Measurements from ENCODE around the gene LUC7L2. TPM values are rescaled to one million over a fixed set of nuclear protein-coding genes. Genes with fewer than 3 reads are reported as not detected.
"Not testable (repeated sequence)": the region's sequence is repeated elsewhere in the genome, so short reads cannot be mapped to it uniquely, and the experiment has no call there.

LUC7L2 gene
- total RNA-seq, 1 donor: 48.9 TPM

DNA sequence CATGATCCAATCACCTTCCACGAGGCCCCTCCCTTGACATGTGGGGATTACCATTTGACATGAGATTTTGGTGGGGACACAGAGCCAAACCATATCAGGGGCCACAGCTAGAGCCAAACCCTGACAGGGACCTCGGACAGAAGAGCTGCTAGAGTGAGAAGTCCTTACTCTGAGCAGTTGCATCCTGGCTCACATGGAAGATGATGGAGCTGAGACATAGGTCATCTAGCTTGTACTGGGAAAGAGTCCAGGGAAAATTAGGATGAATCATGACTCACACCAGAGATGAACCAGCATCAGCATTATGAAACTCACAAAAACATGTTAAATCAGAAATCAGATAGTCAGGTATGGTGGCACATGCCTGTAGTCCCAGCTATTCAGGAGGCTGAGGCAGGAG is 31.3 kb upstream of the LUC7L2 start:
- H2AFZ ChIP-seq (ENCODE audit: low read length): no peak overlapping the region
- no peaks in the 10 kb centered on the region for H4K20me1 ChIP-seq (ENCODE audit: insufficient read depth, low read length)
- no peak overlapping the region for H3K4me2 ChIP-seq (ENCODE audit: insufficient read depth, low read length)
- no peaks in the 10 kb centered on the region for H3K36me3 ChIP-seq (ENCODE audit: insufficient read depth, low read length)
- peaks cover 5% of the 10 kb centered on the region for H3K4me1 ChIP-seq (ENCODE audit: insufficient read depth, low read length)
- TF ChIP-seq, protein P1, sequence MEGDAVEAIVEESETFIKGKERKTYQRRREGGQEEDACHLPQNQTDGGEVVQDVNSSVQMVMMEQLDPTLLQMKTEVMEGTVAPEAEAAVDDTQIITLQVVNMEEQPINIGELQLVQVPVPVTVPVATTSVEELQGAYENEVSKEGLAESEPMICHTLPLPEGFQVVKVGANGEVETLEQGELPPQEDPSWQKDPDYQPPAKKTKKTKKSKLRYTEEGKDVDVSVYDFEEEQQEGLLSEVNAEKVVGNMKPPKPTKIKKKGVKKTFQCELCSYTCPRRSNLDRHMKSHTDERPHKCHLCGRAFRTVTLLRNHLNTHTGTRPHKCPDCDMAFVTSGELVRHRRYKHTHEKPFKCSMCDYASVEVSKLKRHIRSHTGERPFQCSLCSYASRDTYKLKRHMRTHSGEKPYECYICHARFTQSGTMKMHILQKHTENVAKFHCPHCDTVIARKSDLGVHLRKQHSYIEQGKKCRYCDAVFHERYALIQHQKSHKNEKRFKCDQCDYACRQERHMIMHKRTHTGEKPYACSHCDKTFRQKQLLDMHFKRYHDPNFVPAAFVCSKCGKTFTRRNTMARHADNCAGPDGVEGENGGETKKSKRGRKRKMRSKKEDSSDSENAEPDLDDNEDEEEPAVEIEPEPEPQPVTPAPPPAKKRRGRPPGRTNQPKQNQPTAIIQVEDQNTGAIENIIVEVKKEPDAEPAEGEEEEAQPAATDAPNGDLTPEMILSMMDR (IDR thresholded peaks at IDR 0.05; ENCODE audit: extremely low read depth, low read depth, low read length): no peak
- peak; percentile 92 for DNase-seq (ENCODE audit: insufficient read length, low spot score, missing footprints)
- no peaks in the 10 kb centered on the region for H3K9me3 ChIP-seq (ENCODE audit: low read depth, low read length)
- no peak overlapping the region for H3K4me3 ChIP-seq (ENCODE audit: insufficient read depth, low read length)
- no peak overlapping the region for H3K27ac ChIP-seq (ENCODE audit: low read depth, low read length)
- no peaks in the 10 kb centered on the region for H3K27me3 ChIP-seq (ENCODE audit: insufficient read depth, low read length)
- no peaks in the 10 kb centered on the region for H3K79me2 ChIP-seq (ENCODE audit: insufficient read depth, low read length)

DNA sequence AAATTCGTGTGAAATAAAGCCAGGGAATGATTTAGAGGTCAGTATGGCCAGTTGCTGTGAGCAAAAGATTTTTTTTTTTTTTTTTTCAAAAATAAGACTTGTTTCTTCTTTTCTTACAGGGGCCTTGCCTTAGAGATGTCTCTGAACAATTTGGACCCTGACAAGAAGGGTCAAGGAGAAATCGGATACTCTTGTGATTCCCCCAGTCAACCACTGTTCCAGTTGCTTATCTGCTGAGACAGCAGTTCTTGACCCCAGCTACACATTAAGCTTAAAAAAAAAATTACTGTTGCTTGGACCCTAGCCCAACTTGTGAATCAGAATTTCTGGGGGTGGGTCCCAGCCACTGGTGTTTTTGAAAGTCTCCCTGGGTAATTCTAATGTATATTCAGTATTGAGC is 30.6 kb upstream of the LUC7L2 start:
- no peak overlapping the region for H3K4me2 ChIP-seq (ENCODE audit: insufficient read depth, low read length)
- H3K79me2 ChIP-seq (ENCODE audit: insufficient read depth, low read length): no peaks in the 10 kb centered on the region
- DNase-seq (ENCODE audit: insufficient read length, low spot score, missing footprints): no peak
- H3K27me3 ChIP-seq (ENCODE audit: insufficient read depth, low read length): no peaks in the 10 kb centered on the region
- peaks cover 5% of the 10 kb centered on the region for H3K4me1 ChIP-seq (ENCODE audit: insufficient read depth, low read length)
- H4K20me1 ChIP-seq (ENCODE audit: insufficient read depth, low read length): no peaks in the 10 kb centered on the region
- no peak overlapping the region for H3K27ac ChIP-seq (ENCODE audit: low read depth, low read length)
- TF ChIP-seq, protein P1 (IDR thresholded peaks at IDR 0.05; ENCODE audit: extremely low read depth, low read depth, low read length): no peak
- no peak overlapping the region for H3K4me3 ChIP-seq (ENCODE audit: insufficient read depth, low read length)
- no peaks in the 10 kb centered on the region for H3K36me3 ChIP-seq (ENCODE audit: insufficient read depth, low read length)
- H2AFZ ChIP-seq (ENCODE audit: low read length): no peak overlapping the region
- H3K9me3 ChIP-seq (ENCODE audit: low read depth, low read length): no peaks in the 10 kb centered on the region

DNA sequence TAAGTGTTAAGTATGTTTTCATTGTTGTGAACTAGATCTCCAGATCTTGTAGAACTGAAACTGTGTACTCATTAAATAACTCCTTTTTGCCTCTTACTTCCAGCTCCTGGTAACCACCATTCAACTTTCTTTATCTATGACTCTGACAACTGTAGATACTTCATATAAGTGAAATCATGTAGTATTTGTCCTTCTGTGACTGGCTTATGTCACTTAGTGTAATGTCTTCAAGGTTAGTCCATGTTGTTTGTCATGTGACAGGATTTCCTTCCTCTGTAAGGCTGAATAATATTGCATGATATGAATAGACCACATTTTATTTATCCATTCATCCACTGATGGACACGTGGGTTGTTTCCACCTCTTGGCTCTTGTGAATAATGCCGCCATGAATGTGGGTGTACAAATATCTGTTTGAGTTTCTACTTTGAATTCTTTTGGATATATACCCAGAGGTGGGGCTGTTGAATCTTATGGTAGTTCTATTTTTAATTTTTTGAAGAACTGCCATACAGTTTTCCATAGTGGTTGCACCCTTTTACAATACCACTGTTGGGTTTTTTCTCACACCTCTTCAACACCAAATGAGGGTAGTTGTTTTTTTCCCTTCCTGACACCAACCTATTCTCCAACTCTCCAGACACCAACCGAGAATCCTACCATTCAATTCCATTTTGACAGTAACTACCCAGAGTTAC is 29.2 kb upstream of the LUC7L2 start:
- peaks cover 5% of the 10 kb centered on the region for H3K4me1 ChIP-seq (ENCODE audit: insufficient read depth, low read length)
- no peaks in the 10 kb centered on the region for H3K79me2 ChIP-seq (ENCODE audit: insufficient read depth, low read length)
- no peaks in the 10 kb centered on the region for H3K27me3 ChIP-seq (ENCODE audit: insufficient read depth, low read length)
- no peaks in the 10 kb centered on the region for H3K36me3 ChIP-seq (ENCODE audit: insufficient read depth, low read length)
- H2AFZ ChIP-seq (ENCODE audit: low read length): no peak overlapping the region
- H3K9me3 ChIP-seq (ENCODE audit: low read depth, low read length): no peaks in the 10 kb centered on the region
- no peak for DNase-seq (ENCODE audit: insufficient read length, low spot score, missing footprints)
- H3K27ac ChIP-seq (ENCODE audit: low read depth, low read length): no peak overlapping the region
- TF ChIP-seq, protein P1 (IDR thresholded peaks at IDR 0.05; ENCODE audit: extremely low read depth, low read depth, low read length): no peak
- H3K4me2 ChIP-seq (ENCODE audit: insufficient read depth, low read length): no peak overlapping the region
- no peaks in the 10 kb centered on the region for H4K20me1 ChIP-seq (ENCODE audit: insufficient read depth, low read length)
- H3K4me3 ChIP-seq (ENCODE audit: insufficient read depth, low read length): no peak overlapping the region

GRCh38 chr7:139332697-139333359 is 26.9 kb upstream of the LUC7L2 start:
- DNase-seq (ENCODE audit: insufficient read length, low spot score, missing footprints): no peak
- TF ChIP-seq, protein P1 (IDR thresholded peaks at IDR 0.05; ENCODE audit: extremely low read depth, low read depth, low read length): no peak
- H2AFZ ChIP-seq (ENCODE audit: low read length): no peak overlapping the region
- no peaks in the 10 kb centered on the region for H3K79me2 ChIP-seq (ENCODE audit: insufficient read depth, low read length)
- H3K4me1 ChIP-seq (ENCODE audit: insufficient read depth, low read length): peaks cover 5% of the 10 kb centered on the region
- H3K4me2 ChIP-seq (ENCODE audit: insufficient read depth, low read length): no peak overlapping the region
- no peaks in the 10 kb centered on the region for H3K27me3 ChIP-seq (ENCODE audit: insufficient read depth, low read length)
- no peak overlapping the region for H3K4me3 ChIP-seq (ENCODE audit: insufficient read depth, low read length)
- no peaks in the 10 kb centered on the region for H3K36me3 ChIP-seq (ENCODE audit: insufficient read depth, low read length)
- H4K20me1 ChIP-seq (ENCODE audit: insufficient read depth, low read length): no peaks in the 10 kb centered on the region
- H3K9me3 ChIP-seq (ENCODE audit: low read depth, low read length): no peaks in the 10 kb centered on the region
- no peak overlapping the region for H3K27ac ChIP-seq (ENCODE audit: low read depth, low read length)

- H3K4me1 ChIP-seq (ENCODE audit: insufficient read depth, low read length); H3K79me2 ChIP-seq (ENCODE audit: insufficient read depth, low read length); H3K9me3 ChIP-seq (ENCODE audit: low read depth, low read length); H3K36me3 ChIP-seq (ENCODE audit: insufficient read depth, low read length); H3K27ac ChIP-seq (ENCODE audit: low read depth, low read length); H4K20me1 ChIP-seq (ENCODE audit: insufficient read depth, low read length); H3K27me3 ChIP-seq (ENCODE audit: insufficient read depth, low read length); H3K4me3 ChIP-seq (ENCODE audit: insufficient read depth, low read length); H3K4me2 ChIP-seq (ENCODE audit: insufficient read depth, low read length); H2AFZ ChIP-seq (ENCODE audit: low read length); DNase-seq (ENCODE audit: insufficient read length, low spot score, missing footprints): not testable (repeated sequence)
Measured at GRCh38 chr7:139333443-139333842, 26.3 kb upstream of the LUC7L2 start.

All from osteoblast (primary cell).